Central memory CD8-positive, alpha-beta T cell (primary cell): Measurements from ENCODE around the gene SNAP91.
"Not testable (repeated sequence)": the region's sequence is repeated elsewhere in the genome, so short reads cannot be mapped to it uniquely, and the experiment has no call there.

Experiments
- ATAC-seq: fragments of 150-1000 bp; cut with Tn5 transposase; replicated peaks from 2 replicates; pipeline ENCODE4 v1.10.0; 2022; ENCODE audit warnings: mild to moderate bottlenecking, moderate FRiP score, moderate number of reproducible peaks; ENCODE audit not compliant: poor library complexity, severe bottlenecking; ENCODE audit errors: extremely low read depth
- DNase-seq, 2 donors: peaks; one replicate each; pipeline ENCODE4 v3.0.0; 2021; ENCODE audit warnings: low spot score in 2 of 2
- H3K27ac Mint-ChIP-seq: one replicate; pipeline ENCODE4 v1.8.0; 2022; ENCODE audit warnings: low read depth, mild to moderate bottlenecking, moderate library complexity, mixed read lengths
- H3K27me3 Mint-ChIP-seq: one replicate; pipeline ENCODE4 v1.8.0; 2022; ENCODE audit warnings: mixed read lengths
- H3K36me3 Mint-ChIP-seq: one replicate; pipeline ENCODE4 v1.8.0; 2022; ENCODE audit warnings: mild to moderate bottlenecking, moderate library complexity, mixed read lengths; ENCODE audit not compliant: insufficient read depth
- H3K4me1 Mint-ChIP-seq: one replicate; pipeline ENCODE4 v1.8.0; 2022; ENCODE audit warnings: mixed read lengths
- H3K4me3 Mint-ChIP-seq: one replicate; pipeline ENCODE4 v1.8.0; 2022; ENCODE audit warnings: mild to moderate bottlenecking, moderate library complexity, mixed read lengths
- H3K9me3 Mint-ChIP-seq: one replicate; pipeline ENCODE4 v1.8.0; 2022; ENCODE audit warnings: mixed read lengths

The SNAP91 gene

GRCh38 chr6:83708546-83708969 lies 343 bp downstream of the SNAP91 start:
- Mint-ChIP-seq H3K4me3 (no peak overlapping the region), H3K27me3 (peaks cover 58% of the 10 kb centered on the region), H3K36me3 (no peaks in the 10 kb centered on the region), H3K9me3 (peaks cover 21% of the 10 kb centered on the region), H3K27ac (no peak overlapping the region), H3K4me1 (no peaks in the 10 kb centered on the region)
- DNase-seq = no peak
- ATAC-seq = no peak

GRCh38 chr6:83707829-83708545 lies 914 bp downstream of the SNAP91 start:
- ATAC-seq (no peak), DNase-seq (no peak)
- Mint-ChIP-seq H3K27me3 (peaks cover 58% of the 10 kb centered on the region), H3K27ac (no peak overlapping the region), H3K9me3 (peaks cover 21% of the 10 kb centered on the region), H3K4me3 (no peak overlapping the region), H3K36me3 (no peaks in the 10 kb centered on the region), H3K4me1 (no peaks in the 10 kb centered on the region)

DNA sequence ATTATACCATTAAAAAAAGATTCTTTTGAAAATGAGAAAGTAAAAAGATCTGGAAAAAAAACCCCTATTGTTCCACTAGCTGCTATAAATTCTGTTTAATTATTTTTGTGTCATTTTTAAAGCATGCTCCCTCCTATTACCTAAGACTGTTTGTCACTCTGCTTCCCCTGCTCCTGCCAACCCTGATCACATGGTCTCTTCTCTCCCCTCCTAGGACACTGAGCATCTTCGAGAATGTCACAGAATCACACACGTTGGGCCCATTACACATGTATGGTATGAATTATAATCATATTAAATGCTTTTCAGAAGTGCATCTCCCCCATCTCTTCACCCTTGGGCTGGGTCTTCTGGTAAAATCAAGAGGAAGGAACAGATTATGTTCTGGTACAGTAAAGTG lies 6.2 kb downstream of the SNAP91 start:
- Mint-ChIP-seq H3K27ac (no peak overlapping the region), H3K9me3 (no peaks in the 10 kb centered on the region), H3K4me3 (no peak overlapping the region), H3K36me3 (no peaks in the 10 kb centered on the region), H3K27me3 (peaks cover 23% of the 10 kb centered on the region), H3K4me1 (no peaks in the 10 kb centered on the region)
- DNase-seq = no peak
- no peak for ATAC-seq

GRCh38 chr6:83702077-83702476 lies 6.8 kb downstream of the SNAP91 start:
- Mint-ChIP-seq H3K4me3 (no peak overlapping the region), H3K27ac (no peak overlapping the region), H3K4me1 (no peaks in the 10 kb centered on the region), H3K27me3 (peaks cover 16% of the 10 kb centered on the region), H3K9me3 (no peaks in the 10 kb centered on the region), H3K36me3 (no peaks in the 10 kb centered on the region)
- no peak for ATAC-seq
- no peak for DNase-seq

- no peaks in the 10 kb centered on the region for H3K36me3 Mint-ChIP-seq
- peaks cover 6% of the 10 kb centered on the region for H3K9me3 Mint-ChIP-seq
- no peak overlapping the region for H3K27ac Mint-ChIP-seq
- no peaks in the 10 kb centered on the region for H3K4me1 Mint-ChIP-seq
- no peak for ATAC-seq
- DNase-seq = no peak
- no peak overlapping the region for H3K4me3 Mint-ChIP-seq
- no peaks in the 10 kb centered on the region for H3K27me3 Mint-ChIP-seq
These were observed 12.2 kb downstream of the SNAP91 start for GRCh38 chr6:83696674-83697073.

DNA sequence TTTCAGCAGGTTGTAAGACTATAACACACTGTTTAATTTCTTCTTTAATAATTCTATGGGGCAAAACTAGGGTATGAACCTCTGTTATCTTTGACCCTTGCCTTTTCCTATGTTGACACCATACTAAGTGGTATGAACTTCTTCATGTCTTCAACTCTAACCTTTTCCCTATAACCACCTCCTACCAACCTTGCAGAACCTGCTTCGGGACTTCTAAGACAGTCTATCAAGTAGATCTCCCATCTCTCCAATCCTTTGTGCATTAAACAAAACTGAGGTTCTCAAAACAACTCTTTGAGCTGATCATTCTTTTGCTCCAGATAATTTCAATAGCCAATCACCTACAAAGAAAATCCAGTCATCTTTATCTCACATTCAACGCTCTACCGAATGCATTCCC lies 23.4 kb downstream of the SNAP91 start:
- H3K36me3 Mint-ChIP-seq = no peaks in the 10 kb centered on the region
- H3K4me1 Mint-ChIP-seq = no peaks in the 10 kb centered on the region
- H3K27me3 Mint-ChIP-seq = no peaks in the 10 kb centered on the region
- DNase-seq (no peak), ATAC-seq (no peak)
- no peak overlapping the region for H3K4me3 Mint-ChIP-seq
- H3K9me3 Mint-ChIP-seq = peaks cover 8% of the 10 kb centered on the region
- no peak overlapping the region for H3K27ac Mint-ChIP-seq

GRCh38 chr6:83677791-83678190 lies 31.1 kb downstream of the SNAP91 start:
- no peaks in the 10 kb centered on the region for H3K4me1 Mint-ChIP-seq
- ATAC-seq (no peak), DNase-seq (no peak)
- peaks cover 2% of the 10 kb centered on the region for H3K36me3 Mint-ChIP-seq
- H3K27ac Mint-ChIP-seq = no peak overlapping the region
- H3K9me3 Mint-ChIP-seq = peaks cover 2% of the 10 kb centered on the region
- no peaks in the 10 kb centered on the region for H3K27me3 Mint-ChIP-seq
- H3K4me3 Mint-ChIP-seq = no peak overlapping the region

- no peaks in the 10 kb centered on the region for H3K27me3 Mint-ChIP-seq
- no peaks in the 10 kb centered on the region for H3K9me3 Mint-ChIP-seq
- peaks cover 2% of the 10 kb centered on the region for H3K36me3 Mint-ChIP-seq
- no peak overlapping the region for H3K27ac Mint-ChIP-seq
- ATAC-seq (no peak), DNase-seq (no peak)
- H3K4me1 Mint-ChIP-seq = no peaks in the 10 kb centered on the region
- no peak overlapping the region for H3K4me3 Mint-ChIP-seq
These were observed 70.9 kb downstream of the SNAP91 start for GRCh38 chr6:83637953-83638352.

DNA sequence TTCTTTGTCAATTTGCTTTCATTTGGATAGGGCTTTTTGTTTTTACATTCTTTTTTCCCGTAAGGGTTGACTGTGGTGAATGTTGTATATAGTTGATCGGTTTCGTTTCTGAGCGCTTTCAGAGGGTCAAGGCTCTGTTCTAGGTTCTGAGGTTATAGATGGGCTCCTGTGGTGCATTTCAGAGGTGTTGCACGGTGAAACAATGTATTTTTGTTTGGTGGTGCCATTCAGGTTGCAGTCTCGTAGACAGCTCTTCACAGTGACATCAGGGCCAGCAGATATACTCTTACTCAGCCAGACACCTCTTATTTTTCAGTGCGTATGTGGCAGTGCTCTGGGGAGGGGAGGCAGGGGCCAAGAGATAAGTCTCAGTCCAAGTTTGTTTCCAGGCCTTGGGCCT lies 72.1 kb downstream of the SNAP91 start:
- DNase-seq (no peak), ATAC-seq (no peak)
- Mint-ChIP-seq H3K4me1 (no peaks in the 10 kb centered on the region), H3K36me3 (peaks cover 2% of the 10 kb centered on the region), H3K4me3 (no peak overlapping the region), H3K27me3 (no peaks in the 10 kb centered on the region), H3K9me3 (no peaks in the 10 kb centered on the region), H3K27ac (no peak overlapping the region)

DNA sequence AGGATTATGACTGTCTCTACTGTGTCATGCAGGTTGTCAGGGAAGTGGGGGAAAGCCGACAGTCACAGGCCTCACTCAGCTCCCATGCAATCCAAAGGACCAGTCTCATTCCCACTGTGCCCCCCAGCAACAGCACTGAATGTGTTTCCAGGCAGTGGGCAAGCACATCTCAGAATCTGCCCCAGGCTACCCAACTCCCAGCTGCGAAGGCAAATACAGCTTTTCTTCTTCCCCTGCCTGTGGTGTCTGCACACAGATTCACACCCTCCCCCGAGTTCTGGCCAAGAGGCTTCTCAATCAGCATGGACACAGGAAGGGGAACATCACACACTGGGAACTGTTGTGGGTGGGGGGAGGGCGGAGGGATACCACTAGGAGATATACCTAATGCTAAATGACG lies 75.3 kb downstream of the SNAP91 start:
- ATAC-seq (no peak), DNase-seq (no peak)
- no peaks in the 10 kb centered on the region for H3K27me3 Mint-ChIP-seq
- no peak overlapping the region for H3K27ac Mint-ChIP-seq
- no peaks in the 10 kb centered on the region for H3K36me3 Mint-ChIP-seq
- H3K4me1 Mint-ChIP-seq = no peaks in the 10 kb centered on the region
- no peaks in the 10 kb centered on the region for H3K9me3 Mint-ChIP-seq
- H3K4me3 Mint-ChIP-seq = no peak overlapping the region

DNA sequence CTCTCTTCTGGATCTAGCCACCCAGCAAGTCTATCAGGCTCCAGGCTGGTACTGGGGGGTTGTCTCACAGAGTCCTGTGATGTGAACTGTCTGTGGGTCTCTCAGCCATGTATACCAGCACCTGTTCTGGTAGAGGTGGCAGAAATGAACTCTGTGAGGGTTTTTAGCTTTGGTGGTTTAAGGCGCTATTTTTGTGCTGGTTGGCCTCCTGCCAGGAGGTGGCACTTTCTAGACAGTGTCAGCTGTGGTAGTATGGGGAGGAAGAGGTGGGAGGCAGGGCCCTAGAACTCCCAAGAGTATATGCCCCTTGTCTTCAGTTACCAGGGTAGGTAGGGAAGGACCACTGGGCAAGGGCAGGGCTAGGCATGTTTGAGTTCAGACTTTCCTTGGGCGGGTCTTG lies 75.8 kb downstream of the SNAP91 start:
- no peaks in the 10 kb centered on the region for H3K36me3 Mint-ChIP-seq
- no peak overlapping the region for H3K27ac Mint-ChIP-seq
- no peaks in the 10 kb centered on the region for H3K27me3 Mint-ChIP-seq
- DNase-seq (no peak), ATAC-seq (no peak)
- H3K9me3 Mint-ChIP-seq = no peaks in the 10 kb centered on the region
- no peak overlapping the region for H3K4me3 Mint-ChIP-seq
- H3K4me1 Mint-ChIP-seq = no peaks in the 10 kb centered on the region

DNA sequence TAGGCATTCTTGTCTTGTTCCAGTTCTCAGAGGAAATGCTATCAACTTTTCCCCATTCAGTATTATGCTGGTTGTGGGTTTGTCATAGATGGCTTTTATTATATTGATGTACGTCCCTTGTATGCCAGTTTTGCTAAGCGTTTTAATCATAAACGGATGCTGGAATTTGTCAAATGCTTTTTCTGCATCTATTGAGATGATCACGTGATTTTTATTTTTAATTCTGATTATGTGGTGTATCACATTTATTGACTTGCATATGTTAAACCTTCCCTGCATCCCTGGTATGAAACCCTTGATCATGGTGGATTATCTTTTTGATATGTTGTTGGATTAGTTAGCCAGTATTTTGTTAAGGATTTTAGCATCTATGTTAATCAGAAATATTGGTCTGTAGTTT lies 79.0 kb downstream of the SNAP91 start:
- DNase-seq, H3K36me3 Mint-ChIP-seq, H3K4me3 Mint-ChIP-seq, H3K27me3 Mint-ChIP-seq, ATAC-seq, H3K27ac Mint-ChIP-seq, H3K9me3 Mint-ChIP-seq, H3K4me1 Mint-ChIP-seq: not testable (repeated sequence)

DNA sequence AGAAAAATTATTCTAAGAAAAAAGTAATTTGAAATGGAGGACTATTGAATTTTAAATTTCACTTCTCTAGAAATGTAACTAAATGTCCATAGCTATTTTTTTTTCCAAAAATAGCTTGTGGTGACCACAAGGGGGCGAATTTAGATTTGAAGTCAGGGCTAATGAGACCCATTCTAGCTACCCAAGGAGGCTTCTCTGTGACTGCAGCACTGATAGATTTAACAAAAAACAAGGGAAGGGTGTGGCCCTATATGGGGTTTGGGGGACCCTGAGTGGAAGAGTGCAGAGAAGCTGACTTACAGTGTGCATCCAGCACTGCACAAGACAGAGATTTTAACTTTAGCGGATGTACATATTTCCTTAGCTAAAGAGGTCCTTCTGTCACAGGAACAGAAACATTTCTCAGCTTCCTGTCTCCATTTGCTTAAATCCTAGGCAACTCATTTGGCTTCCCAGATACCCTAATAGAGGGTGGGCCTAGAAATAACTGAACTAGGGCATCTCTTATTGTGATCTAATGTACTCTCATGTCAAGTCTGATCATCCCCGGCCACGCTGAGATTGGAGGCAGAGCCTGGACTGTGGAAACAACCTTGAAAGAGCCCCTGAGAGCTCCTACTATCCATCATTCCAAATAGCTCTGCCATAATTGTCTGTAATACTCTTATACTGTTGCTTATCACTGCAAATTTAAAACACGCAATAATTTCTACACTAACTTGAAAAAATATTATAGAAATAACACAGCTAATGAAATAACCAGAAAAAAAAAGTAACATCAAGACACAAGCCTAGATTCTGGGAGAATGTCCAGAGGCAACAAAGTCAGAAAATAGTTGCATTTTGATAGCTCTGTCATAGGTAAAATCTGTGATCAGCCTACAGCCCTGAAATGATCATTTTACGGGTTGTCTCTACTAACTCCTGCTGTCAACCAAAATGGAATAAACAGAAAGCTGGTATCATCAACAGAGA lies 93.6 kb downstream of the SNAP91 start:
- Mint-ChIP-seq H3K9me3 (no peaks in the 10 kb centered on the region), H3K27ac (no peak overlapping the region), H3K4me1 (no peaks in the 10 kb centered on the region), H3K4me3 (no peak overlapping the region), H3K36me3 (no peaks in the 10 kb centered on the region), H3K27me3 (no peaks in the 10 kb centered on the region)
- DNase-seq = no peak
- no peak for ATAC-seq
